Epidermal melanocyte (primary cell): ENCODE results near the gene DNMT3A.
A peak's percentile ranks its signal among the peaks of the same experiment; 100 is the strongest.

Experiments
- DNase-seq: peaks from one replicate; pipeline ENCODE4 v3.0.0; 2011; ENCODE audit warnings: low spot score; ENCODE audit not compliant: insufficient read length

The DNMT3A gene

GRCh38 chr2:25373269-25373981 is 31.7 kb upstream of the DNMT3A start:
- no peak for DNase-seq

GRCh38 chr2:25372405-25373268 is 30.9 kb upstream of the DNMT3A start:
- DNase-seq = no peak

- DNase-seq = no peak
Measured at GRCh38 chr2:25371253-25372241, 29.8 kb upstream of the DNMT3A start.

GRCh38 chr2:25369876-25370275 is 28.2 kb upstream of the DNMT3A start:
- no peak for DNase-seq

- DNase-seq = no peak
Measured at GRCh38 chr2:25369439-25369838, 27.7 kb upstream of the DNMT3A start.

GRCh38 chr2:25368660-25369059 is 26.9 kb upstream of the DNMT3A start:
- DNase-seq = peak; percentile 37

GRCh38 chr2:25367296-25367695 is 25.6 kb upstream of the DNMT3A start:
- DNase-seq = no peak

- DNase-seq = no peak
Measured at GRCh38 chr2:25366629-25367028, 24.9 kb upstream of the DNMT3A start.

GRCh38 chr2:25365241-25365640 is 23.5 kb upstream of the DNMT3A start:
- no peak for DNase-seq

- no peak for DNase-seq
Measured at GRCh38 chr2:25363733-25364132, 22.0 kb upstream of the DNMT3A start.

GRCh38 chr2:25362434-25363145 is 20.9 kb upstream of the DNMT3A start:
- no peak for DNase-seq

- peak; percentile 89 for DNase-seq
Measured at GRCh38 chr2:25362049-25362433, 20.3 kb upstream of the DNMT3A start.

- DNase-seq = no peak
Measured at GRCh38 chr2:25361261-25362048, 19.7 kb upstream of the DNMT3A start.

- peak; percentile 51 for DNase-seq
Measured at GRCh38 chr2:25358836-25359235, 17.1 kb upstream of the DNMT3A start.

GRCh38 chr2:25358249-25358815 is 16.6 kb upstream of the DNMT3A start:
- DNase-seq = no peak

- no peak for DNase-seq
Measured at GRCh38 chr2:25356088-25356487, 14.4 kb upstream of the DNMT3A start.

GRCh38 chr2:25355270-25355669 is 13.5 kb upstream of the DNMT3A start:
- no peak for DNase-seq

GRCh38 chr2:25354116-25354515 is 12.4 kb upstream of the DNMT3A start:
- no peak for DNase-seq

- DNase-seq = no peak
Measured at GRCh38 chr2:25349397-25349796, 7.7 kb upstream of the DNMT3A start.

GRCh38 chr2:25347846-25348245 is 6.1 kb upstream of the DNMT3A start:
- DNase-seq = no peak
